Measurements from ENCODE around the gene YY1.

GRCh38 chr14:100256339-100256895 is 17.5 kb downstream of the YY1 start:
- TF ChIP-seq CTCF (IDR thresholded peaks at IDR 0.05 in 8 of 11, conservative IDR thresholded peaks at IDR 0.05 in 3 of 11), result no peak
- no peak for TF ChIP-seq POLR2AphosphoS5 (IDR thresholded peaks at IDR 0.05)
- TF ChIP-seq POLR2A (IDR thresholded peaks at IDR 0.05), result no peak
